Kidney (tissue), 14 donors: ENCODE measurements around the gene DEFB124. TPM values are rescaled to one million over a fixed set of nuclear protein-coding genes. Genes with fewer than 3 reads are reported as not detected.
A peak's percentile ranks its signal among the peaks of the same experiment; 100 is the strongest.

Experiments used
- DNase-seq, 5 donors: peaks; one replicate each; pipeline ENCODE4 v3.0.0-alpha.2; 2013 to 2020
- FAIRE-seq: peaks from 2 replicates; lab custom pipeline; 2012; peaks lifted over from hg19 to GRCh38; lab: Jason Lieb, UNC
- H3K27ac ChIP-seq, 2 donors: one replicate each; pipeline ENCODE4 v1.7.0; 2013; ENCODE audit warnings: low read depth in 2 of 2, low read length in 2 of 2, inconsistent platforms in 1 of 2
- H3K27me3 ChIP-seq: one replicate; pipeline ENCODE4 v1.7.1; 2013; ENCODE audit warnings: low read length, inconsistent platforms; ENCODE audit not compliant: control insufficient read depth, insufficient read depth
- H3K36me3 ChIP-seq, 3 donors: one replicate each; pipeline versions ENCODE4 v1.7.0 to v1.7.1; 2013; ENCODE audit warnings: low read length in 3 of 3, control low read depth in 1 of 3, inconsistent platforms in 1 of 3; ENCODE audit not compliant: insufficient read depth in 3 of 3, control insufficient read depth in 2 of 3
- H3K4me1 ChIP-seq, 3 donors: one replicate each; pipeline versions ENCODE4 v1.7.0 to v1.7.1; 2013; ENCODE audit warnings: low read length in 3 of 3, inconsistent platforms in 1 of 3, low read depth in 1 of 3; ENCODE audit not compliant: control insufficient read depth in 2 of 3, insufficient read depth in 2 of 3
- H3K4me3 ChIP-seq, 3 donors: one replicate each; pipeline versions ENCODE4 v1.7.0 to v1.8.1; 2013; ENCODE audit warnings: low read length in 3 of 3, control low read depth in 1 of 3, inconsistent platforms in 1 of 3
- H3K9ac ChIP-seq, 3 donors: one replicate each; pipeline versions ENCODE4 v1.7.0 to v1.7.1; 2013; ENCODE audit warnings: low read length in 3 of 3, control low read depth in 1 of 3, inconsistent platforms in 1 of 3
- H3K9me3 ChIP-seq, 3 donors: one replicate each; pipeline versions ENCODE4 v1.7.0 to v1.7.1; 2013; ENCODE audit warnings: low read length in 3 of 3, control low read depth in 1 of 3, inconsistent platforms in 1 of 3; ENCODE audit not compliant: control insufficient read depth in 2 of 3, insufficient read depth in 1 of 3
- CTCF ChIP-seq: IDR thresholded peaks from 3 replicates; pipeline ENCODE4 v1.5.1; 2012; ENCODE audit warnings: mild to moderate bottlenecking, moderate library complexity, borderline replicate concordance; ENCODE audit not compliant: insufficient read depth; ENCODE audit errors: extremely low read depth
- intact Hi-C: fragments of 100-400 bp; cut with DNase I; formaldehyde crosslinking; loops from one replicate; pipeline ENCODE4 v1.11.1; 2022
- polyA plus RNA-seq: library from polyadenylated mRNA; stranded (reverse); fragments of 350-450 nt; fragmentation: Illumina TruSeq; extraction: RNeasy Lipid Tissue Mini Kit (QIAGEN cat#74804); gene quantifications from one replicate; pipeline ENCODE4 v1.2.3, GENCODE V29; 2014; ENCODE audit warnings: low read depth, low replicate concordance; ENCODE audit not compliant: insufficient read depth
- total RNA-seq: library from RNA; stranded (reverse); fragmentation: NEBNext Ultra II Directional; extraction: Animal tissue kit (Norgen Biotek cat#: 25700); gene quantifications from one replicate; pipeline ENCODE4 v1.2.1, GENCODE V29; 2021
- donor health status: control.
- donor health status: control.
- donor health status: control.
- donor health status: control.
- donor health status: control.
- donor health status: DM: yes; HTN: yes; CAD: no.
- donor health status: Normal renal cell carcinoma (clear cell type).

The DEFB124 gene
- total and polyA plus RNA-seq, 2 donors from 2014 or later = 2.5 TPM; not detected in 1

DNA sequence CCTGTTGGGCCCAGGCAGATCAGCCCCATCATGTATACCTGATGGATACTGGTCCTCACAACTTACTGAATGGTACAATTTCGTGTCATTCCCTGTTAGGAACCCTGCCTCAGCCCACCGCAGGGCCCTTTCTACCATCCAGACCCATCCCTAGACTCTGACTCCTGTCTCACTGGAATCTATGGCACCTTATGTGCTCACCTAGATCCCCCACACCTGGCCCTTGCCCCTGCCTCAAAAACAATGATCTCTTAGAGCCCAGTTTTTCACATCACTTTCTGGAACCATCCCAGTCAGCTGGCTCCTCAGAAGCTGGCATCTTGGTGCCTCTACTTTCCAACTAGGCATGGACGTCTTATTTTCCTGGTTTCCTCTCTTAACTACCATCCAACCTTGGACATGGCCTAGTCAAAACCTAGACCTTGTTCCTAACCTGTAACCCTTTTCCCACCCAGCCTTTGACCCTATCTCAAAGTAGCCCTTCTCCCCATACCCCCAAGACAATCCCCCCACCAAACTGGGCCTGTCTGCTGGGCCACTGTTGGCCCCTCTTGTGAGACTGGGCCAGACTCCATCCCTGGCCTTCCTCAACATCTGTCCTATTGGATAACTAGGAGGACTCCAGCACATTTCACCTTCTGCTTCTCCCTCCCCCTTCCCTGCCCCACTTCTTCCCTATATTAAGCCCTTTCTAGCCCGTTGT, 40.3 kb upstream of the DEFB124 start:
- peaks cover 3 to 24% (median 6%) of the 10 kb centered on the region in 3 donors for H3K4me1 ChIP-seq
- no peaks in the 10 kb centered on the region for H3K9me3 ChIP-seq
- intact Hi-C loops = no loop called here
- no peak overlapping the region for H3K27ac ChIP-seq
- no peak for TF ChIP-seq CTCF
- no peaks in the 10 kb centered on the region for H3K27me3 ChIP-seq
- peaks cover 0 to 3% (median 0%) of the 10 kb centered on the region in 3 donors for H3K36me3 ChIP-seq
- peak overlapping the region; percentile 89 to 99 (median 95) for H3K4me3 ChIP-seq
- FAIRE-seq (no peak), DNase-seq (peak in 1 of 5 donors; percentile 7)
- peak overlapping the region; percentile 75 to 92 (median 89) for H3K9ac ChIP-seq

DNA sequence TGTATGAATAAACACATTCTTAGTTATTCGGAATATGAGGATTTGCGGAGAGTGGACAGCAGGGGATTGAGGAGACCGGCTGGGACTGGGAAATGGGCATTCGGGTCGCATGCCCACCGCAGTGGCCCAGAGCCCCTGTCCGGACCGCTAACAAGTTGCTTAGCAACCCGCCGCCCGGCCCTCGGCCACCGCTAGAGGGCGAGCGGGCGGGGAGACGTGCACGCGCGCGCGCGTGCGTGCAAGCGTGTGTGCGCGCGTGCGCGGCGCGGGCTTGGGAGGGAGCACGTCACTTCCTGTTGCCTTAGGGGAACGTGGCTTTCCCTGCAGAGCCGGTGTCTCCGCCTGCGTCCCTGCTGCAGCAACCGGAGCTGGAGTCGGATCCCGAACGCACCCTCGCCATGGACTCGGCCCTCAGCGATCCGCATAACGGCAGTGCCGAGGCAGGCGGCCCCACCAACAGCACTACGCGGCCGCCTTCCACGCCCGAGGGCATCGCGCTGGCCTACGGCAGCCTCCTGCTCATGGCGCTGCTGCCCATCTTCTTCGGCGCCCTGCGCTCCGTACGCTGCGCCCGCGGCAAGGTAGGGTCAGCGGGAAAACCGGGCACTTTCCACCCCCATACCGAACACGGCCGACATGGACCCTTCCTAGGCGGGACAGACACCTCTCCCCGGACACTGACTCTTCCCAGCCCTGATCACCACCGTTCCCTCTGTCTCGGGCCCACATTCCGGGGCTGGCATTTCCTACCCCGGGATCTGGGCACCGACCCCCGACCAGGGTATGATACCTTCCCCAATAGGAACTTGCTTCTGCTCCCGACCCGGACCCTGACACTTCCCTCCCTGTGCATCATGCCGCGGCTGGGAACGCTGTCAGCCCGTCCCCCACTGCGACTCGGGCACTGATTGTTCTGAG, 39.5 kb upstream of the DEFB124 start, which contains the start of gene HM13:
TSS of gene HM13 (plus strand) at position 289 of the 918 bp plus-strand sequence. CDS start at position 399, 110 bp downstream.
- H3K27me3 ChIP-seq = no peaks in the 10 kb centered on the region
- FAIRE-seq (no peak), DNase-seq (peak; percentile 93 to 97 (median 96))
- peak; percentile 91 for TF ChIP-seq CTCF
- peaks cover 0 to 3% (median 0%) of the 10 kb centered on the region in 3 donors for H3K36me3 ChIP-seq
- intact Hi-C loops = no loop called here
- peak within 1 kb of the TSS; percentile 76 to 77 for H3K27ac ChIP-seq
- H3K9ac ChIP-seq = peak within 1 kb of the TSS; percentile 75 to 92 (median 89)
- peak within 1 kb of the TSS; percentile 89 to 99 (median 95) for H3K4me3 ChIP-seq
- no peaks in the 10 kb centered on the region for H3K9me3 ChIP-seq
- peaks cover 3 to 24% (median 6%) of the 10 kb centered on the region in 3 donors for H3K4me1 ChIP-seq

DNA sequence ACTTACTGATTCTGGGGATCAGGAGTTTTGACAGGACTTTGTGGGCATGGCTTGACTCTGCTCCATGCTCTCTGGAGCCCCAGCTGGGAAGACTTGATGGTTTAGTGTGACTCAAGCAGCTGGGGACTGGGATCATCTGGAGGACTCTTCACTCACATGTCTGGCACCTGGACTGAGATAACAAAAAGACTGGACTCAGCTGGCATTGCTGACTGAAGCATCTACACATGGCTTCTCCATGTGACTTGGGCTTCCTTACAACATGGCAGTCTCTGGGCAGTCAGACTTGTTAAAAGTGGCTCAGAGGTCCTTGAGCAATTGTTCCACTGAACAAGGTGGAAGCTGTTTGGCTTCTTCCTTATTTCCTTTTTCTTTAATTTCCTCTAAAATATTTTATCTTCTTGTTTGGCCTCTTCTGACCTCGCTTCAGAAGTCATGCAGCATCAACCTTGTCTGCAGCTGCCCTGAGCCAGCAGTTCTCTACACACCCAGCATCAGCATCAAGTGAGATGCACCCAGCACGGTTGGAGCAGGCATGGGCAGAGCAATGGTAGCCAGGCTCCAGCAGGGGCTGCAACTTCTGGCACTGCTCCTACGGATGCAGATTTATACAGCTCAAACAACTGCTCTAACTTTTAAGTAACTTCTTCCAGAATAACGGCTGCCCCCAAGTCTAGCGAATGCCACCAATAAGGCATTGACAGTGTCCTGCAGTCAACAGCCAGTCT, 33.8 kb upstream of the DEFB124 start:
- no peak for FAIRE-seq
- H3K9me3 ChIP-seq = no peaks in the 10 kb centered on the region

More for the DNA sequence above, 33.8 kb upstream of the DEFB124 start:
- no peak overlapping the region for H3K9ac ChIP-seq
- no peak overlapping the region for H3K27ac ChIP-seq
- H3K36me3 ChIP-seq = no peaks in the 10 kb centered on the region
- no peak for DNase-seq
- no peaks in the 10 kb centered on the region for H3K27me3 ChIP-seq
- no peak for TF ChIP-seq CTCF
- H3K4me3 ChIP-seq = no peak overlapping the region
- intact Hi-C loops = no loop called here
- H3K4me1 ChIP-seq = no peaks in the 10 kb centered on the region
